ENCODE data around the gene SLC6A1. TPM values are rescaled to one million over a fixed set of nuclear protein-coding genes. Genes with fewer than 3 reads are reported as not detected.

SLC6A1 gene
- total and polyA plus RNA-seq, 11 donors = 0.40 to 3.1 (median 1.2) TPM

- WGBS, 4 donors = 46 to 59% (median 57%) methylated on average over 4 to 5 of the region's 5 CpGs
- H3K27me3 ChIP-seq = peaks cover 8 to 56% (median 24%) of the 10 kb centered on the region in 9 donors
- DNase-seq (no peak), ATAC-seq (no peak)
- H3K4me3 ChIP-seq = no peak overlapping the region
- intact Hi-C loops (cut with DNase I) = no loop called here
- no peak for TF ChIP-seq CTCF (IDR thresholded peaks at IDR 0.05)
- TF ChIP-seq POLR2A (IDR thresholded peaks at IDR 0.05) = no peak
- H3K9me3 ChIP-seq = no peaks in the 10 kb centered on the region
- no peak overlapping the region for H3K27ac ChIP-seq
- H3K4me1 ChIP-seq = peaks cover 0 to 22% (median 1%) of the 10 kb centered on the region in 12 donors
- no peaks in the 10 kb centered on the region for H3K36me3 ChIP-seq
These were observed 4.6 kb downstream of the SLC6A1 start for GRCh38 chr3:10997196-10997595.

GRCh38 chr3:10998542-10998941, 6.0 kb downstream of the SLC6A1 start:
- ATAC-seq (no peak), DNase-seq (no peak)
- TF ChIP-seq POLR2A (IDR thresholded peaks at IDR 0.05) (no peak), CTCF (IDR thresholded peaks at IDR 0.05) (no peak)
- H3K36me3 ChIP-seq = no peaks in the 10 kb centered on the region
- intact Hi-C loops (cut with DNase I) = no loop called here
- no peak overlapping the region for H3K27ac ChIP-seq
- H3K9me3 ChIP-seq = no peaks in the 10 kb centered on the region
- H3K4me3 ChIP-seq = no peak overlapping the region
- H3K4me1 ChIP-seq = peaks cover 0 to 24% (median under 1%) of the 10 kb centered on the region in 12 donors
- peaks cover 2 to 53% (median 18%) of the 10 kb centered on the region in 9 donors for H3K27me3 ChIP-seq

- H3K9me3 ChIP-seq = no peaks in the 10 kb centered on the region
- DNase-seq (no peak), ATAC-seq (no peak)
- H3K27ac ChIP-seq = no peak overlapping the region
- H3K4me1 ChIP-seq = peaks cover 0 to 18% (median 0%) of the 10 kb centered on the region in 12 donors
- WGBS, 4 donors = 66 to 82% (median 75%) methylated on average over 15 of the region's 15 CpGs
- H3K27me3 ChIP-seq = peaks cover 0 to 44% (median 10%) of the 10 kb centered on the region in 9 donors
- no peak for TF ChIP-seq CTCF (IDR thresholded peaks at IDR 0.05)
- no peak for TF ChIP-seq POLR2A (IDR thresholded peaks at IDR 0.05)
- H3K36me3 ChIP-seq = no peaks in the 10 kb centered on the region
- intact Hi-C loops (cut with DNase I) = no loop called here
- H3K4me3 ChIP-seq = no peak overlapping the region
These were observed 6.9 kb downstream of the SLC6A1 start for GRCh38 chr3:10999221-11000107.

GRCh38 chr3:11000528-11000927, 8.0 kb downstream of the SLC6A1 start:
- WGBS, 4 donors = 39 to 67% (median 54%) methylated on average over 2 of the region's 2 CpGs
- ATAC-seq = no peak
- Histone ChIP-seq H3K27me3 (peaks cover 0 to 36% (median 0%) of the 10 kb centered on the region in 9 donors), H3K36me3 (no peaks in the 10 kb centered on the region), H3K4me3 (no peak overlapping the region), H3K9me3 (no peaks in the 10 kb centered on the region), H3K4me1 (peaks cover 0 to 18% (median 0%) of the 10 kb centered on the region in 12 donors), H3K27ac (no peak overlapping the region)
- DNase-seq = no peak
- no peak for TF ChIP-seq POLR2A (IDR thresholded peaks at IDR 0.05)
- TF ChIP-seq CTCF (IDR thresholded peaks at IDR 0.05) = no peak
- intact Hi-C loops (cut with DNase I) = no loop called here

Data from heart left ventricle (tissue), 16 donors.